ENCODE results near the gene NINJ1. TPM values are rescaled to one million over a fixed set of nuclear protein-coding genes. Genes with fewer than 3 reads are reported as not detected.

The NINJ1 gene
- total RNA-seq, 1 donor from 2014 or later = 34.7 TPM

GRCh38 chr9:93085676-93086075, 48.4 kb downstream of the NINJ1 start:
- Mint-ChIP-seq H3K36me3 (peaks cover 1% of the 10 kb centered on the region), H3K27me3 (ENCODE audit: low read depth) (no peaks in the 10 kb centered on the region), H3K4me3 (no peak overlapping the region), H3K27ac (no peak overlapping the region), H3K4me1 (peaks cover 9% of the 10 kb centered on the region), H3K9me3 (no peaks in the 10 kb centered on the region)
- TF ChIP-seq CTCF (IDR thresholded peaks at IDR 0.05; ENCODE audit: unreplicated experiment) = no peak
- no peak for DNase-seq (ENCODE audit: low spot score in 2 of 2, unreplicated experiment in 2 of 2)

- Mint-ChIP-seq H3K4me3 (no peak overlapping the region), H3K9me3 (no peaks in the 10 kb centered on the region), H3K36me3 (peaks cover 1% of the 10 kb centered on the region), H3K27ac (no peak overlapping the region), H3K4me1 (peaks cover 5% of the 10 kb centered on the region), H3K27me3 (ENCODE audit: low read depth) (no peaks in the 10 kb centered on the region)
- no peak for DNase-seq (ENCODE audit: low spot score in 2 of 2, unreplicated experiment in 2 of 2)
- no peak for TF ChIP-seq CTCF (IDR thresholded peaks at IDR 0.05; ENCODE audit: unreplicated experiment)
Observed at GRCh38 chr9:93084471-93084881, 49.6 kb downstream of the NINJ1 start.

- Mint-ChIP-seq H3K27me3 (ENCODE audit: low read depth) (no peaks in the 10 kb centered on the region), H3K36me3 (peaks cover 1% of the 10 kb centered on the region), H3K9me3 (no peaks in the 10 kb centered on the region), H3K27ac (no peak overlapping the region), H3K4me1 (peaks cover 5% of the 10 kb centered on the region), H3K4me3 (no peak overlapping the region)
- DNase-seq (ENCODE audit: low spot score in 2 of 2, unreplicated experiment in 2 of 2) = no peak
- no peak for TF ChIP-seq CTCF (IDR thresholded peaks at IDR 0.05; ENCODE audit: unreplicated experiment)
Observed at GRCh38 chr9:93083592-93084470, 50.2 kb downstream of the NINJ1 start.

- H3K4me3 Mint-ChIP-seq = no peak overlapping the region
Observed at GRCh38 chr9:93082841-93083411, 51.1 kb downstream of the NINJ1 start.

GRCh38 chr9:93081931-93082330, 52.1 kb downstream of the NINJ1 start:
- Mint-ChIP-seq H3K27ac (no peak overlapping the region), H3K27me3 (ENCODE audit: low read depth) (no peaks in the 10 kb centered on the region), H3K4me3 (no peak overlapping the region), H3K9me3 (no peaks in the 10 kb centered on the region), H3K4me1 (peaks cover 5% of the 10 kb centered on the region), H3K36me3 (peaks cover 1% of the 10 kb centered on the region)
- no peak for TF ChIP-seq CTCF (IDR thresholded peaks at IDR 0.05; ENCODE audit: unreplicated experiment)
- DNase-seq (ENCODE audit: low spot score in 2 of 2, unreplicated experiment in 2 of 2) = no peak

More at GRCh38 chr9:93082841-93083411, 51.1 kb downstream of the NINJ1 start:
- TF ChIP-seq CTCF (IDR thresholded peaks at IDR 0.05; ENCODE audit: unreplicated experiment) = no peak
- DNase-seq (ENCODE audit: low spot score in 2 of 2, unreplicated experiment in 2 of 2) = no peak
- Mint-ChIP-seq H3K4me1 (peaks cover 5% of the 10 kb centered on the region), H3K36me3 (peaks cover 1% of the 10 kb centered on the region), H3K27me3 (ENCODE audit: low read depth) (no peaks in the 10 kb centered on the region), H3K9me3 (no peaks in the 10 kb centered on the region), H3K27ac (no peak overlapping the region)

All from mesothelial cell of epicardium (in vitro differentiated cells).